ENCODE data around the gene LCE5A.
A peak's percentile ranks its signal among the peaks of the same experiment; 100 is the strongest.

LCE5A gene, protein sequence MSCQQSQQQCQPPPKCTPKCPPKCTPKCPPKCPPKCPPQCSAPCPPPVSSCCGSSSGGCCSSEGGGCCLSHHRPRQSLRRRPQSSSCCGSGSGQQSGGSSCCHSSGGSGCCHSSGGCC

DNA sequence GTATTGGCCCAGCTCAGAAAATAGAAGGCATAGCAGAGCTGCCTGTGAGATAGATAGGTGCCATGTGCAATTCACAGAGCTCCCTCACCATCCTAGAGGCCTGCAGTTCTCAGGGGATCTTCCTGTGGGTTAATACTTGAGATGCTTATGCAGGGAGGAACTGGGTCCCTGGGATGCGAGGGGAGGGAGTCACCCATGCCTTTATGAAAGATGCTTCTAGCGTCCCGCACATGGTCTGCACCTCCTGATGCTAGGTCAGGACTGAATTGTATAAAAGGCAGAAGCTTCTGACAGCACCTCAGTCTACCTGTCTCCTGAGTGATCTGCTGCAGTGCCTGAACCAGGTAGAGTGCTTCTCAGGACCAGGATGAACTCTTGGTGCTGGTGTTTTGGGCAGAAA, at the start of gene LCE5A:
LCE5A (plus strand) TSS at position 301 of the 400 bp plus-strand sequence. CDS start 732 bp downstream, outside the sequence.
- DNase-seq (ENCODE audit: low read depth, low spot score): no peak
- POLR2A ChIA-PET: no interaction called here
- CTCF ChIA-PET: no interaction called here
- H3K4me3 ChIP-seq (ENCODE audit: low read depth, low read length): no peak within 1 kb of the TSS
- TF ChIP-seq, protein P1, sequence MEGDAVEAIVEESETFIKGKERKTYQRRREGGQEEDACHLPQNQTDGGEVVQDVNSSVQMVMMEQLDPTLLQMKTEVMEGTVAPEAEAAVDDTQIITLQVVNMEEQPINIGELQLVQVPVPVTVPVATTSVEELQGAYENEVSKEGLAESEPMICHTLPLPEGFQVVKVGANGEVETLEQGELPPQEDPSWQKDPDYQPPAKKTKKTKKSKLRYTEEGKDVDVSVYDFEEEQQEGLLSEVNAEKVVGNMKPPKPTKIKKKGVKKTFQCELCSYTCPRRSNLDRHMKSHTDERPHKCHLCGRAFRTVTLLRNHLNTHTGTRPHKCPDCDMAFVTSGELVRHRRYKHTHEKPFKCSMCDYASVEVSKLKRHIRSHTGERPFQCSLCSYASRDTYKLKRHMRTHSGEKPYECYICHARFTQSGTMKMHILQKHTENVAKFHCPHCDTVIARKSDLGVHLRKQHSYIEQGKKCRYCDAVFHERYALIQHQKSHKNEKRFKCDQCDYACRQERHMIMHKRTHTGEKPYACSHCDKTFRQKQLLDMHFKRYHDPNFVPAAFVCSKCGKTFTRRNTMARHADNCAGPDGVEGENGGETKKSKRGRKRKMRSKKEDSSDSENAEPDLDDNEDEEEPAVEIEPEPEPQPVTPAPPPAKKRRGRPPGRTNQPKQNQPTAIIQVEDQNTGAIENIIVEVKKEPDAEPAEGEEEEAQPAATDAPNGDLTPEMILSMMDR (IDR thresholded peaks at IDR 0.05; ENCODE audit: insufficient read depth, low read length, missing control alignments): no peak

DNA sequence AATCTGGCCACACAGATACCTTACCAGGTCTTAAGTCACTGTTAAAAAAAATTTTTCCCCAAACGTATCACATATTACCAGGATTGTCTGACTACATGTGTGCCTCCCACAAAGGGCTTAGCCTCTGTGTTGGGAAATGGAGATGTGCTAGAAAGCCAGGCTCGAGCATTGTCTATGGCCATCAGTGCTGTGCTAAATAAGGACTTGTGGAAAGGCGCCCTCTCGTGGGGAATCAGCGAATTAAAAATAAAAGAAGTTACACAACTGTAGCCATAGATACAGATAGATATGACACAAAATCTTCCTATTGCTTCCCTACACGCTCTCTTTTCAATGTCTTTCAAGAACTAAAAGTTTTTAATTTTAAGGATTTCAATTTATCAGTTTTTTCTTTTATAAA, 49.1 kb upstream of the LCE5A start:
- ChIA-PET CTCF (interaction anchor here (0.7 to 1.0 kb wide), 2 partner anchors 8 to 24 kb away, joined by 3 to 4 read pairs; no protein-coding TSS in a partner anchor), POLR2A (no interaction called here)
- TF ChIP-seq, protein P1 (IDR thresholded peaks at IDR 0.05; ENCODE audit: insufficient read depth, low read length, missing control alignments): peak; percentile 30
- no peak overlapping the region for H3K4me3 ChIP-seq (ENCODE audit: low read depth, low read length)
- DNase-seq (ENCODE audit: low read depth, low spot score): no peak

DNA sequence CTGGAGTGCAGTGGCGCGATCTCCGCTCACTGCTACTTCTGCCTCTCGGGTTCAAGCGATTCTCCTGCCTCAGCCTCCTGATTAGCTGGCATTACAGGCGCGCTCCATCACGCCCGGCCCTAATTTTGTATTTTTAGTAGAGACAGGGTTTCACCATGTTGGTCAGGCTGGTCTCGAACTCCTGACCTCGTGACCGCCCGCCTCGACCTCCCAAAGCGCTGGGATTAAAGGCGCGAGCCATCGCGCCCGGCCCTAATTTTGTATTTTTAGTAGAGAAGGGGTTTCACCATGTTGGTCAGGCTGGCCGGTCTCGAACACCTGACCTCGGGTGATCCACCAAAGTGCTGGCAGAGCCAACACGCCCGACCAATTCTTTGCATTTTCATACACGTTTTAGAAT, 48.0 kb upstream of the LCE5A start:
- TF ChIP-seq, protein P1 (IDR thresholded peaks at IDR 0.05; ENCODE audit: insufficient read depth, low read length, missing control alignments): no peak
- CTCF ChIA-PET: no interaction called here
- H3K4me3 ChIP-seq (ENCODE audit: low read depth, low read length): no peak overlapping the region
- POLR2A ChIA-PET: no interaction called here
- no peak for DNase-seq (ENCODE audit: low read depth, low spot score)

DNA sequence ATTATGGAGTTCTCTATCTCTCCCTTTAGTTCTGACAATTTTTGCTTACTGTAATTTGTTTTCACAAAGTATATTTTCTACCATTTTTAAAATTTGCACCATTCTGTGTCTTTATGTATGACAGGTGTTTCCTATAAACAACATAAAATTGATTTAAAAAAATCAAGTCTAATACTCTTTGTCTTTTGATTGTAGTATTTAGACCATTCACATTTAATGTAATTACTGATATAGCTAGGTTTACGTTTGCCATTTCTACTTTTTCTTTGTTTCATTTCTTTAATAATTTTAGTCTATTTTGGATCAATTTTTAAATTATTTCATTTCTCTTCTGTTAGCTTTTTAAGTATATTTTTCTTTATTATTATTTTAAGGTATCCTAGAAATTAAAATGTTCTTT, 44.4 kb upstream of the LCE5A start:
- TF ChIP-seq, protein P1 (IDR thresholded peaks at IDR 0.05; ENCODE audit: insufficient read depth, low read length, missing control alignments): no peak
- DNase-seq (ENCODE audit: low read depth, low spot score): no peak
- no peak overlapping the region for H3K4me3 ChIP-seq (ENCODE audit: low read depth, low read length)
- POLR2A ChIA-PET: no interaction called here
- CTCF ChIA-PET: no interaction called here

DNA sequence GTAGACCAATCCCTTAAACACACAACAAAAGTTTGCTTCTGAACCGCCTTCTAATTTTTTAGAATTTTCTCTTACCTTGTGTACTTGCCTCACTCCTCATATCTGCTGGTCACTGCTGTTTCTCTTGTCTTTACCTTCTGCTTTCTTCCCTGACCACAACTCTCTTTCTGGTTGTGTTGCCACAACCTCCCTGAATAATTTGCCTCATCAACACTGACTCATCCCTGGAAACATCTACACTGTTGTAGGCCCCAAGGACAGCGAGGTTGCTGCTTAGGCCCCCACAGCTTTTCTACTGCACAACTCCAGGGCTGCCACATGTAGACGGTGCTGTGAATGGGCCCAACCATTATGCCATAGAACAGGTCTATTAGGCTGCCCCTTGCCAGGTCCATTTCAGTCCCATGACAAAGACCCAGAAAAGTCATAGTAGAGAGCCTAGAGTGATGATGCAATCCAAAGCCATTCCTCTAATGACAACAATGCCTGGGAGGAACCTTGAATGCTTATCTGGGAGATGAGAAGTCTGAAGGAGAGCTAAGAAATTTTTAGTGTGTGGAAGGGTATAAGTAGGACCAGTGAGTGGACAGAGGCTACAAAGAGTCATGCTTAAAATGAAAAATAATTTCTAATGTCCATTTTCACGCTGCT, 36.6 kb upstream of the LCE5A start:
- no peak for DNase-seq (ENCODE audit: low read depth, low spot score)
- CTCF ChIA-PET: interaction anchor here (1.3 to 1.8 kb wide), 2 partner anchors 14 to 16 kb away, joined by 5 to 9 read pairs; no protein-coding TSS in a partner anchor
- POLR2A ChIA-PET: no interaction called here
- H3K4me3 ChIP-seq (ENCODE audit: low read depth, low read length): no peak overlapping the region
- TF ChIP-seq, protein P1 (IDR thresholded peaks at IDR 0.05; ENCODE audit: insufficient read depth, low read length, missing control alignments): no peak

DNA sequence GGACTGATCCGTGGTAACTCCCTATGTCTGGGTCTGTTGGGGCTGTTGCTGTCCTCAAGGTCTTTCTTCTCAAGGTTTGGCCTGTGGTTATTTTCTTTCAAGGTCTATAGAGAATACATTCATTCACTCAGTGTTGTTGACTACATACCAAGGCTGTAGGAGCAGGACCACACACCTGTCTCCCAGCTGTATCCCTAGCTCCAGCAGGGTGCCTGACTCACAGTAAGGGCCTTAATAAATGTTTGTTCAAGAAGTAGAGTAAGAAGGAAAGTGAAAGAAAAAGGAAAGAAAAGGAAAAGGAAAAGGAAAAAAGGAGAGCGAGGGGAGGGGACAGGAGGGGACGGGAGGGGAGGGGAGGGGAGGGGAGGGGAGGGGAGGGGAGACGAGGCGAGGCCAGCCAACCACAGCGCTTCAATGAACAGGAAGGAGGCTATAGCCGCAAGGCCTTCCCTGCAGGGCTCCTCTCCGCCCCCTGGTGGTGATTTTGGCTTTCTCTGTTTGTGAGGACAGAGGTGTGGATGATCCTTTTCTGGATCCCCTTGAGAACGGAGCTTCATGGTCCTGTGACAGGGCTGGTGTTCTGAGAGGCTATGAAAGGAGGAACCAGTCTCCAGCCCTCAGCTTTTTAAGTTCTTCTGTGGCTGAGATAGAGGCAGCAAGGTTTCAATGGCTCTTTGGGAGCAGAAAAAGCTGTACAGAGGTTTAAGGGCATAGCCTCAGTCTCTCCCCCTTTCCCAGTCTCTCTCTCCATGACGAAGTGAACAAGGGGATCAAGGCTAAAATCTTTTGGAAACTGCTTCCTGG, 30.6 kb upstream of the LCE5A start:
- POLR2A ChIA-PET: no interaction called here
- TF ChIP-seq, protein P1 (IDR thresholded peaks at IDR 0.05; ENCODE audit: insufficient read depth, low read length, missing control alignments): peak; percentile 30
- no peak overlapping the region for H3K4me3 ChIP-seq (ENCODE audit: low read depth, low read length)
- DNase-seq (ENCODE audit: low read depth, low spot score): no peak
- CTCF ChIA-PET: interaction anchor here (0.6 to 3.3 kb wide), 2 partner anchors 21 to 446 kb away, joined by 3 to 17 read pairs; no protein-coding TSS in a partner anchor
